H1 (cell line): ENCODE results near the gene COL9A2. TPM values are rescaled to one million over a fixed set of nuclear protein-coding genes. Genes with fewer than 3 reads are reported as not detected.

ENCODE experiments used
- polyA plus RNA-seq, 7 experiments: library from polyadenylated mRNA; depleted of rRNA in 3 of 7; stranded (reverse) in 5 of 7; unstranded in 2 of 7; fragments of >200 nt in 5 of 7; fragments of 200-250 nt in 2 of 7; gene quantifications; 1 replicate in 5 of 7; 2 replicates in 1 of 7; 4 replicates in 1 of 7; pipeline versions ENCODE4 v1.2.1 to v1.2.3, GENCODE V29; 2011 to 2013; ENCODE audit warnings: missing spikeins in 2 of 7, mixed read lengths in 2 of 7
- total RNA-seq: library from RNA; stranded (reverse); fragmentation: NEBNext Ultra II Directional; extraction: Animal tissue kit (Norgen Biotek cat#: 25700); gene quantifications from 2 replicates; pipeline ENCODE4 v1.2.1, GENCODE V29; 2021

Gene COL9A2
- total and polyA plus RNA-seq, 2 of the 8 experiments (the other 6 are each of a cell fraction or from before 2014, with no cell fraction given) = 3.2 to 3.3 TPM

Other genes with a start within 250 kb of the COL9A2 start
- 141 and 150 TPM in 2 replicates for gene PPT1, start 220.0 kb downstream of the COL9A2 start, total RNA-seq
- gene PPT1, start 220.0 kb downstream of the COL9A2 start, polyA plus RNA-seq (2011; rRNA removed) = 38.8 and 77.1 TPM in 2 replicates
- gene RLF, start 155.9 kb downstream of the COL9A2 start, total RNA-seq = 16.9 and 18.0 TPM in 2 replicates
- gene RLF, start 155.9 kb downstream of the COL9A2 start, polyA plus RNA-seq (2011; rRNA removed) = 2.4 and 4.2 TPM in 2 replicates
- not detected in 2 replicates for gene TMCO2, start 69.3 kb downstream of the COL9A2 start, total RNA-seq
- gene TMCO2, start 69.3 kb downstream of the COL9A2 start, polyA plus RNA-seq (2011; rRNA removed) = not detected in 2 replicates
- 41.5 and 42.9 TPM in 2 replicates for gene ZMPSTE24, start 59.0 kb downstream of the COL9A2 start, total RNA-seq
- gene ZMPSTE24, start 59.0 kb downstream of the COL9A2 start, polyA plus RNA-seq (2011; rRNA removed) = 7.9 and 12.7 TPM in 2 replicates
- gene SMAP2, start 56.4 kb upstream of the COL9A2 start, total RNA-seq = 5.0 and 5.5 TPM in 2 replicates
- 3.9 and 4.3 TPM in 2 replicates for gene SMAP2, start 56.4 kb upstream of the COL9A2 start, polyA plus RNA-seq (2011; rRNA removed)
- gene ZFP69B, start 133.2 kb upstream of the COL9A2 start, total RNA-seq = 6.3 and 8.2 TPM in 2 replicates
- gene ZFP69B, start 133.2 kb upstream of the COL9A2 start, polyA plus RNA-seq (2011; rRNA removed) = 1.4 and 1.7 TPM in 2 replicates
- 4.3 TPM in 2 replicates for gene ZFP69, start 160.0 kb upstream of the COL9A2 start, total RNA-seq
- 0.83 and 1.0 TPM in 2 replicates for gene ZFP69, start 160.0 kb upstream of the COL9A2 start, polyA plus RNA-seq (2011; rRNA removed)
- gene EXO5, start 191.5 kb upstream of the COL9A2 start, total RNA-seq = 7.7 and 8.5 TPM in 2 replicates
- gene EXO5, start 191.5 kb upstream of the COL9A2 start, polyA plus RNA-seq (2011; rRNA removed) = 3.1 and 4.4 TPM in 2 replicates
- gene ZNF684, start 214.4 kb upstream of the COL9A2 start, total RNA-seq = 7.3 and 9.3 TPM in 2 replicates
- gene ZNF684, start 214.4 kb upstream of the COL9A2 start, polyA plus RNA-seq (2011; rRNA removed) = 2.4 and 2.6 TPM in 2 replicates